HG03521 (cell line): ENCODE results near the gene BORCS5.
"Not testable (repeated sequence)": the region's sequence is repeated elsewhere in the genome, so short reads cannot be mapped to it uniquely, and the experiment has no call there.

Experiments used
- ATAC-seq: cut with Tn5 transposase; IDR thresholded peaks from one replicate; pipeline ENCODE4 v1.9.1; 2021; ENCODE audit warnings: mild to moderate bottlenecking, moderate library complexity; ENCODE audit not compliant: unreplicated experiment

Gene BORCS5

GRCh38 chr12:12452326-12452902 is 95.5 kb downstream of the BORCS5 start:
- ATAC-seq = no peak

- no peak for ATAC-seq
Observed at GRCh38 chr12:12453635-12454034, 96.8 kb downstream of the BORCS5 start.

- ATAC-seq = no peak
Observed at GRCh38 chr12:12454315-12454714, 97.4 kb downstream of the BORCS5 start.

- ATAC-seq = no peak
Observed at GRCh38 chr12:12456637-12457036, 99.8 kb downstream of the BORCS5 start.

GRCh38 chr12:12460935-12461922 is 104.4 kb downstream of the BORCS5 start:
- no peak for ATAC-seq

GRCh38 chr12:12461923-12462315 is 105.0 kb downstream of the BORCS5 start:
- peak; percentile 56 for ATAC-seq

- no peak for ATAC-seq
Observed at GRCh38 chr12:12465522-12465921, 108.6 kb downstream of the BORCS5 start.

GRCh38 chr12:12466157-12466556 is 109.3 kb downstream of the BORCS5 start:
- no peak for ATAC-seq

GRCh38 chr12:12467264-12467663 is 110.4 kb downstream of the BORCS5 start:
- no peak for ATAC-seq

GRCh38 chr12:12467688-12468261 is 110.9 kb downstream of the BORCS5 start:
- ATAC-seq = no peak

- no peak for ATAC-seq
Observed at GRCh38 chr12:12468575-12468974, 111.7 kb downstream of the BORCS5 start.

GRCh38 chr12:12469386-12469785 is 112.5 kb downstream of the BORCS5 start:
- no peak for ATAC-seq

GRCh38 chr12:12470751-12471306 is 114.0 kb downstream of the BORCS5 start:
- ATAC-seq = no peak

- ATAC-seq = not testable (repeated sequence)
Observed at GRCh38 chr12:12471982-12472961, 115.4 kb downstream of the BORCS5 start.

- ATAC-seq = no peak
Observed at GRCh38 chr12:12473223-12473622, 116.3 kb downstream of the BORCS5 start.

- peak; percentile 10 for ATAC-seq
Observed at GRCh38 chr12:12474471-12474928, 117.6 kb downstream of the BORCS5 start.

- ATAC-seq = peak; percentile 90
Observed at GRCh38 chr12:12474931-12475795, 118.3 kb downstream of the BORCS5 start.

GRCh38 chr12:12476857-12477531 is 120.1 kb downstream of the BORCS5 start:
- no peak for ATAC-seq

GRCh38 chr12:12477532-12477890 is 120.6 kb downstream of the BORCS5 start:
- ATAC-seq = no peak
